ENCODE measurements around the gene POGLUT2. TPM values are rescaled to one million over a fixed set of nuclear protein-coding genes. Genes with fewer than 3 reads are reported as not detected.
A peak's percentile ranks its signal among the peaks of the same experiment; 100 is the strongest.
"Not testable (repeated sequence)": the region's sequence is repeated elsewhere in the genome, so short reads cannot be mapped to it uniquely, and the experiment has no call there.

POGLUT2 gene
- polyA plus RNA-seq, 3 donors, result 46.3 to 52.6 (median 50.7) TPM

DNA sequence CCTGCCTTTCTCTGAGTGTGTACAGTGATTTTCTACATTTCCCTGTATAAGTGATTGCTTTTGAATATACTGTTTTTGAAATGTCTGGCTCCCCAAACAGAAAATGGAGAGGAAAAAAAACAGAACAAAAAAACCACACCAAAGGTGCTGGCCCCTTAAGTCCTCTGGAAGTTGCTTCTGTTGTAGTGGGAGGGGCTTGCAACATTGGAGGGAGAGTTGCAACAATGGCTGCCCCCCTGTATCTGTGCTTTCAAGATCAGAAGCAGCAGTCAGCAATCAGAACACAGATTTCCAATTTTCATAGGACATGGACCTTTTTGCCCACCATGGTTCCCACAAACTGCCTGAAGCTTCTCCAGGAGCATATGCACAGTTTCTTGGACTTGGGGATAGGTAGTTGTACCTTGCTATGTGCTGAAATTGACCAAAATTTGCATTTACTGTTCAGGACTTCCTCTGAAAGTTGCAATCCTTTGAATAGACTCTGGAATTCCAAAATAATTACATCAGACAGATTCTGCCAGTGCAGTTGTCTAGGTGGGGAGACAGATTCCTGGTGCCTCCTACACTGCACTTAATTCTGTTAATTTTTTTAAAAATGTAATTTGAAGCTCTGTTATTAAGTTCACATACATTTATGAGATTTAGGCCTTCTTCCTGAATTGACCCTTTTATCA lies 14.0 kb upstream of the POGLUT2 start:
- DNase-seq (ENCODE audit: low read depth in 3 of 3, low spot score in 2 of 3), result no peak

DNA sequence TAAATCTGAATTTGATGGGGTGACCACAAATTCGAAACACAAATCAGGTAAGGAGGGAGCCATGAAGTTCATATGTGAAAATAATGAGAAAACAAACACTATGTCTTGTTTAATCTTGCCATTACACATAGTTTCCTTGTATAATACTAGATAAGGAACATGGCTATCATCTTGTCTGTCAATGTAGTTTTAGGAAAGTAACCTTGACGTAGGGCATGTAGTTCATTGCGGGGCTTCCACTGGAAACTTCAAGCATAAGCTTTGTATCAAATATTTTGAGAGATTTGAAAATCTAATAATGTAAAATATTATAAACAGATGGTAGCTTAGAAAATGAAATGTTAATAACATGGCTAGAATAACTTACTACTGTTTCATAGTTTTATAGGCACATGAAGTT lies 8.9 kb upstream of the POGLUT2 start:
- no peak for DNase-seq (ENCODE audit: low read depth in 3 of 3, low spot score in 2 of 3)

DNA sequence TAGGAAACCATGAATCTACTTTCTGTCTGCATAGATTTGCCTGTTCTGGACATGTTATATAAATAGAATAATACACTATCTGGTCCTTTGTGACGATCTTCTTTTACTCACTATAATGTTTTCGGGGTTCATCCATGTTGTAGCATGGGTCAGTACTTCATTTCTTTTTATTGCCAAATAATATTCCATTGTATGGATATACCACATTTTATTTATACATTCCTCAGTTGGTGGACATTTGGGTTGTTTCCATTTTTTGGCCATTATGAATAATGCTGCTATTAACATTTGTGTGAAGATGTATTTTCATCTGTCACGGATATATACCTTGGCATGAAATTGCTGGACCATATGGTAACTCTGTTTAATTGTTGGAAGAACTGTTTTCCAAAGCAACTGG lies 6.9 kb upstream of the POGLUT2 start:
- DNase-seq (ENCODE audit: low read depth in 3 of 3, low spot score in 2 of 3), result no peak

DNA sequence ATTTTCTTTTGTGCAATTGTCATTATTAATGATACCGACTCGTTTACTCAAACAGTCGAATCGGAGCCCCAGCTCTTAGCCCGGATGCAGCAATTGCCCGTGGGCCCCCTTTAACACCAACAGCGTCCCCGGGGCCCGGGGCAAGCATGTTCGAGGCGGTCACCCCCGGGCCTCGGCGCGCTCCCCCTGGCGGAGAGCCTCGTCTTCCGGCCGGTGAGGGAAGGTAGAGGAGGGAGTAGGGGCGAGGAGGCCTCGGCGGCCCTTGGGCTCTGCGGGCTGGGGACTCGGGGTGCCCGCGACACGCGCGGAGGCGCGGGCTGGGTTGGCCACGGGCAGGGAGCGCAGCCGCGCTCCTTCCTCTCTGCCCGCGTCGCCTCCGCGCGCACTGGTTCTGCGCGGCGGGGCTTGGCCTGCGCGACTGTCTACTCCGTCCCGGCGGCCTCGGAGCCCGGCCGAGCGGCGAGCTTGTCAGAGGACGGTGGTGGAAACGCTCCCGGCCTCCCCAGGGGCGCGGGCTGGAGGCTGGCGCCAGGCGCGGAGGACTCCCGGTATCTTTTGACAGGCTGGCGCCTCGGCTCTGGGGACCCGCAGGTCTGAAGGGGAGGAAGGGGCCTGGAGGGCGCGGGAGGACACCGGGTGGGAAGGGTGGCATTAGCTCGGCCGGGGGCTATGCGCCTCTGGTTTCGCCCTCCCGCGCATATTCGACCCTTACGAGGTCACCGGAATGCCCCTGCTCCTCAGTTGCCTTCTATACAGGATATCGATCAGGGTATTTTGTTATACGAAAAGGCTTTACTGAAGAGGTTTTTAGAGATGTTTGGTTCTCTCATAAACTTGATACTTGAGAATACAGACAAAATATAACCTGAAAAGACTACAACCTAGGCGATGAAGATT lies 1.6 kb upstream of the POGLUT2 start:
- peak in 2 of 3 donors; percentile 66 for DNase-seq (ENCODE audit: low read depth in 3 of 3, low spot score in 2 of 3)

DNA sequence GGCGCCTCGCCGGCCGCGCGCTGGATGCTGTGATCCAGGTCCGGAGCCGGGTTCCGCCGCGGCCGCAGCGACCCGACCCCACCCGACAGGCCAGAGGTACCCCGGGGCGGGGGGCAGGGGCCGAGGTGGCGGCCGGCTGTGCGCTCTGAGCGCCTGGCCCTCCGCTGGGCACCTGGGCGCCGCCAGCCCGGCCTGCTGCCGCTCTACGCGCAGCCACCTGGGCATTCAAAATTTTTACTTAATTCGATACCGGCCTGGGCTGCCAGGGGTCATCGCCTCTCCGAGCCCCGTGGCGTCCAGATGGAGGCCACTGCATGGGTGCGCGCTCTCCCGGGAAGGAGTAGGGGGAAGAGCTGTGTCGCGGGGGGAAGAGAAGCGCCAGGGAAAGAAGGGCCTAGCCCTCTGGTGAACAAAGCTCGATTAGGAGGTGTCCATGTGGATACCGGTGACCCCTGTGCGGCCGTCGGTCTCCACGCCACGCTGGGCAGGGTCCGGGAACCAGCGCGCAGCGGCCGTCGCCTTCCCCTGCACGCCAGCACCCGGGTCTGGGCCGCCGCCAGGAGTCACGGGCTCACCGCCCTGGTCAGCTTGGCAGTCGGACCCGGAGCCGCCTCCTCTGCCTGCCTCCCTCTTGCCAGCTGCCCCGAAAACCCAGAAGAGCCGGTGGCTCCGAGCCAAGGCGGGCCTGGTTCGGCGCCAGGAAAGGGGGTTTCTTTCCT lies 809 bp upstream of the POGLUT2 start:
- DNase-seq (ENCODE audit: low read depth in 3 of 3, low spot score in 2 of 3), result peak in 2 of 3 donors; percentile 13 to 19

DNA sequence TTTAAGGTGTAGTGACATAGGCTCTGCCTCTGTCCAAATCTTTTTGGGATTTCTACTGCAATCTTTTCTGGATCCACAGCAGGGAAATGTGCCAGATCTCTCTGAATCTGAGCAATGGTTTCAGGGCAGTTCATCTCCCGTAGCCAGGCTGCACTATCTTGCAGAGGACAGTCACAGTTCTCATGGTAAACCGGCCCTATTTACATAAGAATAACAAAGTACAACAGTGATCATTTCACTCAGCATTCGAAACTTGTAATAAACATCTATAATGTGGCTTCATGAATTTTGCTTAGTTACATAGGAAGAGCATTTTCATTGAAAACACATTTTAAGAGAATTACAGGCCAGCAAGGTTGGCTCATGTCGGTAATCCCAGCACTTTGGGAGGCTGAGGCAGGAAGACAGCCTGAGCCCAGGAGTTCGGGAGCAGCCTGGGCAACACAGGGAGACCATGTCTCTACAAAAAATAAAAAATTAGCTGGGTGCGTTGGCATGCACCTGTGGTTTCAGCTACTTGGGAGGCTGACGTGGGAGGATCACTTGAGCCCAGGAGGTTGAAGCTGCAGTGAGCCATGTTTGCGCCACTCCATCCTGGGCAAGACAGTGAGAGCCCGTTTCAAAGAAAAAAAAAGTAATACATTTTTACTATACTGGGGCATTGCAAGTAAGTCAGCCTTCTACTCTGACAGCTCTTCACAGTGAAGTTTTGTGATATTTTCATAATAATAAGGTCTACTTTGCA lies 5.0 kb downstream of the POGLUT2 start:
- DNase-seq (ENCODE audit: low read depth in 3 of 3, low spot score in 2 of 3), result no peak

DNA sequence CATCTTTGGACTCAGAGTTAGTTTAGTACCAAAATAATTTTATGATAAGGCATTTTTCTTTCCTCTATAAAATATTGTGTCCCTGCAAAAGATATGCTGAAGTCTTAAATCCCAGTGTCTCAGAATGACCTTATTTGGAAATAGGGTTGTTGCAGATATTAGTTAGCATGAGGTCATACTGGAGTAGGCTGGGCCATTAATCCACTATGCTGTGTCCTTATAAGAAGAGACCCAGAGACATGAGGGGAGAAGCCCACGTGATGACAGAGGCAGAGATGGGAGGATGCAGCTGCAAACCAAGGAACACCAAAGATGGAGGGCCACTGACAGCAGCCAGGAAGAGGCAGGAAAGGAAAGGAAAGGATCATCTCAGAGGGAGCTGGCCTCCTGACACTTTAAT lies 6.4 kb downstream of the POGLUT2 start:
- no peak for DNase-seq (ENCODE audit: low read depth in 3 of 3, low spot score in 2 of 3)

DNA sequence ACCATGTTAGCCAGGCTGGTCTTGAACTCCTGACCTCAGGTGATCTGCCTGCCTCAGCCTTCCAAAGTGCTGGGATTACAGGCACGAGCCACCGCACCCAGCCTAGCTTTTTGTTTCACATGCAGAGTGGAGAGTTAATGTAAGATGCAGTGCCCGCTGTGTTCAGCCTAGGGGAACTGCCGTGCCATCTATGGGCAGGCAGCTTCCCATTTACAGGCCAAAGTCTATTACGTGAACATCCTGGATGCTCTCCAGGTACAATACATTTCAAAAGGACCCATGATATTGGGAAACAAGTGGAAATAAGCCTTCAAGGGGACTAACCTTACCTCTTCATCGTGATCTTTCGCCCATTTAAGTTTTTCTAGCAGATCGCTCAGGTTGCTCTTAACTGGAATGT lies 10.1 kb downstream of the POGLUT2 start:
- DNase-seq (ENCODE audit: low read depth in 3 of 3, low spot score in 2 of 3), result no peak

DNA sequence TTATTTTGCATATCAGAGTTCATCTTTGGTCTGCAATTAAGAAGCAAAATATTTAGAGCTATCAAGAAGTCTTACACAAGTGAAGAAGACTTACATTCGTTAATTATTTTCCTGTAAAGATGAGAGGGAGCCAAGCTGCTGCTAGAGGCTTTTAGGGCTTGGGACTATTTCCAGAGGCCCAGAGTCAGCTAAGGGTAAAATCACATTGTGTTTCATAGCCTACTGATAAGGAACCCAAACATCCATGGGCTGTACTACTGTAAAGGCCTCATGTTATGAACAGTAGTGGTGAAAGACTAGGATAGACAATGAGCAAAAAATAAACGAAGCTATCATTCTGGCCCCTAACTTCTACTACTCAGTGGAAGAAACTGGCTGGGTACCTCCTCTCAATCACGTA lies 14.3 kb downstream of the POGLUT2 start:
- DNase-seq (ENCODE audit: low read depth in 3 of 3, low spot score in 2 of 3), result no peak

DNA sequence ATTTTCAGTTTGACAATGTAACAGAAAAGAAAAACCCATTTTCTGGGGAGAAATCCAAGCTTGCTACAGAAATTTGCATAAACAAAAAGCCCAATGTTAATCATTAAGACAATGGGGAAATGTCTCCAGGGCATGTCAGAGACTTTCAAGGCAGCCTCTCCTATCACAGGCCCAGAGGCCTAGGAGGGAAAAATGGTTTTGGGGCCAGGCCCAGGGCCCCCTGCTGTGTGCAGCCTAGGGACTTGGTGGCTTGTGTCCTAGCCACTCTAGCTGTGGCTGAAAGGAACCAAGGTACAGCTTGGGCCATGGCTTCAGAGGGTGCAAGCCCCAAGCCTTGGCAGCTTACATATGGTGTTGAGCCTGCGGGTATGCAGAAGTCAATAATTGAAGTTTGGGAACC lies 17.2 kb downstream of the POGLUT2 start:
- DNase-seq (ENCODE audit: low read depth in 3 of 3, low spot score in 2 of 3), result no peak

DNA sequence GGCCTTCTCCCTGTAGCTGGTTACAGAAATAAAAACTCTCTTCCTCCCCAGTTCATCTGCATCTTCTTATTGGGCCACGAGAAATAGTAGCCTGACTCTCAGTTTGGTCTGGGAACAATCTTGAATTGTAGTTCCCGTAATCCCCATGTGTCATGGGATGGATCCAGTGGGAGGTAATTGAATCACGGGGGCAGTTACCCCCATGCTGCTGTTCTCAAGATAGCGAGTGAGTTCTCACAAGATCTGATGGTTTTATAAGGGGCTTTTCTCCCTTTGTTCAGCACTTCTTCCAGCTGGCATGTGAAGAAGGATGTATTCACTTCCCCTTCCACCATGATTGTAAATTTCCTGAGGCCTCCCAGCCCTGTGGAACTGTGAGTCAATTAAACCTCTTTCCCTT lies 18.1 kb downstream of the POGLUT2 start:
- not testable (repeated sequence) for DNase-seq (ENCODE audit: low read depth in 3 of 3, low spot score in 2 of 3)

DNA sequence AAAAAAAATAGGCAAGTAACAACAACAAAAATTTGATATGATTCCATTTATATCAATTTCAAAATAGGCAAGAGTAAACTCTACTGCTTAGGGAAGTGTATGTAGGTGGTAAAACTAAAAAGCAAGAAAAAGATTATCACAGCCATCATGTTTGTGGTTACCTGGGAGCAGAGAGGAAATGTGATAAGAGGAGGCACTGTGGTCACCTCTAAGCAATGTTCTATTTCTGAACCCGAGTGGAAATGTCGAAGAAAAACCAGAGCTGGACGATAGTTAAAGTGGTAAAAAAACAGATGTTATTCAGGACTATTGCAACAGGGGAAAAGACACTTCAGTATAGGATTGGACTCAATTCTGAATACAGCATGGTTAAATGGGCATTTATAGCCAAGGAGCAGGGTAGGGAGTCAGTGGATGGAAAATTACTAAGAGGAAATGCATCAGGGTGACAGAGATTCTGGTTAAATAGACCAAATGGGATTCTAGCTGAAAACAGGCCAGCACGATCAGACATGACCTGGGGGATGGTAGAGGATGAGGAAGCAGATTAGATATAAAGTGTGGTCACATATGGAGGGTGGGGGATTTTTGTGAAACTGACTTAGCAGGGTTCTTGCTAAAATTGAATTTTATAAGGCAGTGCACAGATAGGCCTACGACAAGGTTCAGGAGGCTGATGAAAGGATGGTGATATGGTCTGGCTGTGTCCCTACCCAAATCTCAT lies 19.2 kb downstream of the POGLUT2 start:
- DNase-seq (ENCODE audit: low read depth in 3 of 3, low spot score in 2 of 3), result no peak

DNA sequence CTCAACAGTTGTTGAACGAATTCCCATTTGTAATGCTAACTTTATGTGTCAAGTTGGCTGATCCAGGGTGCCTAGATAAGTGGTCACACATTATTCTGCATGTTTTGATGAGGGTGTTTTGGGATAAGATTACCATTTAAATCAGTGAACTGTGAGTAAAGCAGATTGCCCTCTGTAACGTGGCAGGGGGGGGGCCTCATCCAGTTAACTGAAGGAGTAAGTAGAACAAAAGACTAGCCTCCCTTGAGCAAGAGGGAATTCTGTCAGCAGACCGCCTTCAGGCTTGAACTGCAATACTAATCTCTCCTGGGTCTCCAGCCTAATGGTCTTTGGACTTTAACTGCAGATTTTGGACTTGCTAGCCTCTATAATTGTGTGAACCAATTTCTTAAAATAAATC lies 21.0 kb downstream of the POGLUT2 start:
- DNase-seq (ENCODE audit: low read depth in 3 of 3, low spot score in 2 of 3), result no peak

DNA sequence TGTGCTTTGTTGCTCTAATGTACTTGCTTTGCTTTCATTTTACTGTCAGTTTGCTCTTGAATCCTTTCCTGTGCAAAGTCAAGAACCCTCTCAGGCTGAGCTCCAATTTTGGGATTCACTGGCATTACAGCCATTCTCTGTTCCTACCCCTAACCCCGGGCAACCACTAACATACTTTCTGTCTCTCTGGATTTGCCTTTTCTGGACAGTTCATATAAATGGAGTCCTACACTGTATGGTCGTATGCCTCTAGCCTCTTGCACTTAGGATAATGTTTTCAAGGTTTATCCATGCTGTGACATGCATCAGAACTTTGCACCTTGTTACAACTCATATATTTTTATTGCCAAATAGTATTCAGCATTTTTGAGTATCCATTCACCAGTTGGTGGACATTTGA lies 22.5 kb downstream of the POGLUT2 start:
- no peak for DNase-seq (ENCODE audit: low read depth in 3 of 3, low spot score in 2 of 3)

DNA sequence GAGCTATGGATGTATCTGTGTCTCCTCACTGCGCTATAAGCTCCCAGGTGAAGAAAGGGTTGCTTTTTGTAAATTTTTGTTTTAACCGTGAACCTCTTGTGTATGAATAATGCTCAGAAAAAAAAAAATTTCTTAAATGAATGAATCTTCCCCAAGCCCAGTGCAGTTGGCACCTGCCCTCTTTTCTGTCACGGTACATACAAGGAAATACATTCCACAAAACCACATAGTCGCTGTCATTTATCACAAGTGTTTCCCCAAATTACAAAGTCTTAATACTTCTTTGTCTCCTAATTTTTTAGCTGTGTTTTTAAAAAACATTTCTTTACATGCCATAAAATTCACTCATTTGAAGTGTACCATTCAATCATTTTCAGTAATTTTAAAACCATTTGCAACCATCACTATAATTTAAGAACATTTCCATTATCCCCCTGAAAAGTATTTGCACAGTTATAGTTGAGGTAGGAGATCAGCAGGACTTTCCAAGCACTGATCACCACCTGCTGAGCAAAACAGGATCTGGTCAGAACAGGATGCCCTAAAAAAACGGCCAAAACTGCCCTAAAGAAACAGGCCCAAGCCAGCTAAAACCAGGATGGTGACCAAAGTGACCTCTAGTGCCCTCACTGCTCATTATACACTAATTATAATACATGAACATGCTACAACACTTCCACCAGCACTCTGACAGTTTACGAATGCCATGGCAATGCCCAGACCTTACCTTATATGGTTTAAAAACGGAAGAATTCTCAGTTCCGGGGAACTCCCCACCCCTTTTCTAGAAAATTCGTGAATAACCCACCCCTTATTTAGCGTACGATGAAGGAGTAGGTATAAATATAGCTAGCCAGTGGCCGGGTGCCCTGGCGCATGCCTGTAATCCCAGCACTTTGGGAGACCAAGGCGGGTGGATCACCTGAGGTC lies 23.9 kb downstream of the POGLUT2 start:
- DNase-seq (ENCODE audit: low read depth in 3 of 3, low spot score in 2 of 3), result no peak

DNA sequence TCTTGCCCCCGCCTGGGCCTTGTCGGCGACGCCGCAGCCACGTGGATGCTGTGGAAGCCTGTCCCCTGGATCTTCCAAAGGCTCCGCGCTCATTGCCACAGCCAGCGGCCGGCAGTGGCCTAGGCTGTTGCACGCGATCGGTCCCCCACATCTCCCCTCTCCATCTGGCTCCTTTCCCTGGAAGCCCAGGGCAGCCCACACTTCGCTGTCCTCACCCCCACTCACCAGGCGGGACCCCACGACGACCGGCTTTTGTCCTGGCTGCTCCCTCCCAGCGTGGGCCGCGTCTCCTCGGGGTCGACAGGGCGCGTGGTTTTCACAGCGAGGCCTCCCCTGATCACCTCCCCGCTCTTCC lies 24.6 kb downstream of the POGLUT2 start:
- no peak for DNase-seq (ENCODE audit: low read depth in 3 of 3, low spot score in 2 of 3)

DNA sequence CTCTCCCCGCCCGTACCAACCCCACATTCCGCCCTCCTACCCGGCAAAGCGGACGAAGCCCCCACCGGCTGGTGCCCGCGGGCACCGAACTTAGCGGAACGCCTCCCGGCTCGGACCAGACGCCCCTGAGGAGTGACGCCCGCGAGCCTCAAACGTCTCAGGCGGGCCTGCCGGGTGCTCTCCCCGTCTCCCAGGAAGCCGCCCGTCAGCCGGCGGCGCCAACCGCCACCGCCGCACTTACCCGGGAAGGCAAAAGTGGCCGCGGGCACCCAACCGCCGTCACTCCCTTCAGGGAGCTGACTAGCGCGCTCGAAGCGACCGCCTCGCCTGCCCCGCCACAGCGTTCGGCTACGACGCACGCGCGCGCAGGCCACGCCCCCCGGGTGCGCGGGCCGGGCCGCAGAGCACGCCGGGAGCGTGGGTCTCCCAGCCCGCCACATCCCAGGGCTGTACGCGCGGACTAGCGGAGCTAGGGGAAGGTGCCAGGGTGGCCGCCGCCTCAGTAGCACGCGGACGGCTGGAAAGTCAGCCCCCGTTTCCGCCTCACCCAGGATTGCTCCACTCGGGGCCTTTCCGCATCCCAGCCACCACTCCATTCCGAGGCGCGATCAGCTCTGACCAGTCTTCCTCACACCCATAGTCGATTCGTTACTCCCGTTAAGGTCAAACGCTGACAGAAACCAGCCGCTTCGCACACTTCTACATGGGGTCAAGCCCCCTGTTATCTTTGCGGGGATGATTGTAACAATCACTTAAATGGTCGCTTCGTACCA lies 25.1 kb downstream of the POGLUT2 start, which contains the start of gene TEX30:
TSS of gene TEX30 (minus strand) at position 346 of the 773 bp plus-strand sequence. CDS start 3,760 bp downstream, outside the sequence.
- DNase-seq (ENCODE audit: low read depth in 3 of 3, low spot score in 2 of 3), result peak; percentile 43 to 74 (median 74)

DNA sequence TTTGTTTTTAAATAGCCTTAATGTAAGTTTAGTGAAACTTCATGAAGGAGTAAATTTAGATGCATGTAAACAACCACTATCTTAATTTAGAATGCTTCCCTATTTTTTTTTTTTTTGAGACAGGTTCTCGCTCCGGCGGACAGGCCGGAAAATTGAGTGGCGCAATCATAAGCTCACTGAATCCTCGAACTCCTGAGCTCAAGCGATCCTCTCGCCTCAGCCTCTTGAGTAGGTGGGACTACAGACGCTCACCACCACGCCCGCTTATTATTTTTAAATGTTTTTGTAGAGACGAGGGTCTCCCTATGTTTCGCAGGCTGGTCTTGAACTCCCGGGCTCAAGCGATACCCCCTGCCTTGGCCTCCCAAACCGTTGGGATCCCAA lies 26.7 kb downstream of the POGLUT2 start:
- DNase-seq (ENCODE audit: low read depth in 3 of 3, low spot score in 2 of 3), result no peak

Measured in right renal cortex interstitium (tissue), 3 donors.